Fibroblast of skin of right biceps (primary cell): Measurements from ENCODE around the gene LKAAEAR1.

Experiments used
- DNase-seq: peaks from one replicate; pipeline ENCODE4 v3.0.0-alpha.2; 2013

Gene LKAAEAR1

GRCh38 chr20:64110411-64111068 lies 26.3 kb upstream of the LKAAEAR1 start:
- no peak for DNase-seq

- DNase-seq = no peak
Observed at GRCh38 chr20:64109831-64110391, 25.7 kb upstream of the LKAAEAR1 start.

GRCh38 chr20:64108731-64109681 lies 24.8 kb upstream of the LKAAEAR1 start:
- no peak for DNase-seq

GRCh38 chr20:64107736-64108457 lies 23.7 kb upstream of the LKAAEAR1 start:
- no peak for DNase-seq

- no peak for DNase-seq
Observed at GRCh38 chr20:64106981-64107735, 23.0 kb upstream of the LKAAEAR1 start, which contains the start of gene NPBWR2. Gene NPBWR2 (minus strand): TSS chr20:64107565. CDS start chr20:64106831, 734 bp downstream.

GRCh38 chr20:64106435-64106961 lies 22.3 kb upstream of the LKAAEAR1 start:
- DNase-seq = no peak

- no peak for DNase-seq
Observed at GRCh38 chr20:64105846-64106434, 21.7 kb upstream of the LKAAEAR1 start.

- DNase-seq = no peak
Observed at GRCh38 chr20:64104667-64105451, 20.7 kb upstream of the LKAAEAR1 start.

GRCh38 chr20:64103871-64104666 lies 19.9 kb upstream of the LKAAEAR1 start:
- DNase-seq = no peak

- no peak for DNase-seq
Observed at GRCh38 chr20:64102647-64103354, 18.6 kb upstream of the LKAAEAR1 start.

- no peak for DNase-seq
Observed at GRCh38 chr20:64101731-64102621, 17.8 kb upstream of the LKAAEAR1 start.

- DNase-seq = no peak
Observed at GRCh38 chr20:64100946-64101688, 16.9 kb upstream of the LKAAEAR1 start.

GRCh38 chr20:64100566-64100888 lies 16.3 kb upstream of the LKAAEAR1 start:
- no peak for DNase-seq

GRCh38 chr20:64099880-64100565 lies 15.8 kb upstream of the LKAAEAR1 start:
- DNase-seq = no peak

GRCh38 chr20:64099086-64099786 lies 15.0 kb upstream of the LKAAEAR1 start:
- no peak for DNase-seq

GRCh38 chr20:64098471-64099013 lies 14.3 kb upstream of the LKAAEAR1 start:
- DNase-seq = no peak
